HL-60 (cell line): ENCODE data around the gene PARP15.
A peak's percentile ranks its signal among the peaks of the same experiment; 100 is the strongest.
"Not testable (repeated sequence)": the region's sequence is repeated elsewhere in the genome, so short reads cannot be mapped to it uniquely, and the experiment has no call there.

Source experiments
- DNase-seq, 2 experiments: peaks; one replicate each; pipeline ENCODE4 v3.0.0-alpha.2; 2010 to 2020; ENCODE audit warnings: low read depth in 1 of 2, low spot score in 1 of 2
- H3K27ac ChIP-seq: fragments of 250-450 bp; sonication (Bioruptor Pico); replicated peaks from 2 replicates; pipeline ENCODE4 v1.5.1; 2020; ENCODE audit warnings: mild to moderate bottlenecking, moderate library complexity
- H3K27me3 ChIP-seq: fragments of 250-450 bp; sonication (Bioruptor Pico); 2 replicates; pipeline ENCODE4 v1.5.1; 2021; ENCODE audit warnings: mild to moderate bottlenecking, moderate library complexity; ENCODE audit not compliant: insufficient read depth, poor library complexity, severe bottlenecking
- H3K4me3 ChIP-seq: replicated peaks from 2 replicates; pipeline ENCODE4 v1.5.1; 2011; ENCODE audit warnings: mild to moderate bottlenecking, control low read depth, low read length; ENCODE audit not compliant: insufficient read depth
- CTCF ChIP-seq: IDR thresholded peaks from one replicate; pipeline ENCODE4 v1.5.1; 2011; ENCODE audit warnings: low read length, control low read depth, inconsistent platforms; ENCODE audit not compliant: insufficient read depth
- GABPA ChIP-seq: IDR thresholded peaks from 2 replicates; pipeline ENCODE4 v1.6.1; 2012; ENCODE audit warnings: low read depth
- POLR2AphosphoS5 ChIP-seq: IDR thresholded peaks from 2 replicates; pipeline ENCODE4 v1.6.1; 2012; ENCODE audit warnings: low read depth
- REST ChIP-seq: IDR thresholded peaks from 2 replicates; pipeline ENCODE4 v1.6.1; 2012; ENCODE audit warnings: low read depth; ENCODE audit not compliant: insufficient replicate concordance
- SPI1 ChIP-seq: IDR thresholded peaks from 2 replicates; pipeline ENCODE4 v1.6.1; 2012; ENCODE audit warnings: low read depth, mild to moderate bottlenecking, borderline replicate concordance

The PARP15 gene

GRCh38 chr3:122563717-122564025 lies 13.8 kb upstream of the PARP15 start:
- no peak for TF ChIP-seq SPI1
- TF ChIP-seq REST: no peak
- no peak for TF ChIP-seq CTCF
- TF ChIP-seq GABPA: no peak
- no peak for TF ChIP-seq POLR2AphosphoS5
- peak overlapping the region; percentile 70 for H3K4me3 ChIP-seq
- H3K27me3 ChIP-seq: no peaks in the 10 kb centered on the region
- H3K27ac ChIP-seq: peak overlapping the region; percentile 91
- peak in 1 of 2 experiments; percentile 22 for DNase-seq

- H3K4me3 ChIP-seq: peak within 1 kb of the TSS; percentile 70
- DNase-seq: peak; percentile 58 to 79
- TF ChIP-seq CTCF: no peak
- TF ChIP-seq POLR2AphosphoS5: peak; percentile 33; the same call in 1 of the 2 replicates
- TF ChIP-seq SPI1: no peak; the same call in 1 of the 2 replicates
- H3K27me3 ChIP-seq: no peaks in the 10 kb centered on the region
- H3K27ac ChIP-seq: peak within 1 kb of the TSS; percentile 91
Measured at GRCh38 chr3:122564155-122564912, 13.1 kb upstream of the PARP15 start, which contains the start of the genes DTX3L and PARP9. DTX3L (plus strand) TSS chr3:122564338; CDS start chr3:122564427, 89 bp downstream. PARP9 (minus strand) TSS chr3:122564300; CDS start chr3:122559620, 4,680 bp downstream.

DNA sequence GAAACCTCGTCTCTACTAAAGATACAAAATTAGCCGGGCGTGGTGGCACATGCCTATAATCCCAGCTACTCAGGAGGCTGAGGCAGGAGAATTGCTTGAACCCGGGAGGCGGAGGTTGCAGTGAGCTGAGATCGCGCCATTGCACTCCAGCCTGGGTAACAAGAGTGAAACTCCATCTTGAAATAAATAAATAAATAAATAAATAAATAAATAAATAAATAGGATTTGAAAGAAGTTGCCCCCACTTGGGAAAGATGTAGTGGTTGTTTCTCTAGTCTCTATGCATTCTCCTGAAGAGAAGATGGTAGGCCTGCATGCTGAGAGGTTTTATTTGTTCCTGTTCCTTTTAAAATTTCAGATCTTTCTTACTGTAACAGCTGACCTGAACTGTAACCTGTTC lies 9.3 kb upstream of the PARP15 start:
- DNase-seq, H3K27me3 ChIP-seq, H3K27ac ChIP-seq, H3K4me3 ChIP-seq: not testable (repeated sequence)

GRCh38 chr3:122568755-122569154 lies 8.7 kb upstream of the PARP15 start:
- Histone ChIP-seq H3K4me3 (no peak overlapping the region), H3K27me3 (no peaks in the 10 kb centered on the region), H3K27ac (no peak overlapping the region)
- no peak for DNase-seq
- TF ChIP-seq GABPA (no peak), POLR2AphosphoS5 (no peak), SPI1 (no peak), REST (no peak), CTCF (no peak)
